ENCODE measurements around the gene RTF2.
A peak's percentile ranks its signal among the peaks of the same experiment; 100 is the strongest.

RTF2 gene, protein sequence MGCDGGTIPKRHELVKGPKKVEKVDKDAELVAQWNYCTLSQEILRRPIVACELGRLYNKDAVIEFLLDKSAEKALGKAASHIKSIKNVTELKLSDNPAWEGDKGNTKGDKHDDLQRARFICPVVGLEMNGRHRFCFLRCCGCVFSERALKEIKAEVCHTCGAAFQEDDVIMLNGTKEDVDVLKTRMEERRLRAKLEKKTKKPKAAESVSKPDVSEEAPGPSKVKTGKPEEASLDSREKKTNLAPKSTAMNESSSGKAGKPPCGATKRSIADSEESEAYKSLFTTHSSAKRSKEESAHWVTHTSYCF

DNA sequence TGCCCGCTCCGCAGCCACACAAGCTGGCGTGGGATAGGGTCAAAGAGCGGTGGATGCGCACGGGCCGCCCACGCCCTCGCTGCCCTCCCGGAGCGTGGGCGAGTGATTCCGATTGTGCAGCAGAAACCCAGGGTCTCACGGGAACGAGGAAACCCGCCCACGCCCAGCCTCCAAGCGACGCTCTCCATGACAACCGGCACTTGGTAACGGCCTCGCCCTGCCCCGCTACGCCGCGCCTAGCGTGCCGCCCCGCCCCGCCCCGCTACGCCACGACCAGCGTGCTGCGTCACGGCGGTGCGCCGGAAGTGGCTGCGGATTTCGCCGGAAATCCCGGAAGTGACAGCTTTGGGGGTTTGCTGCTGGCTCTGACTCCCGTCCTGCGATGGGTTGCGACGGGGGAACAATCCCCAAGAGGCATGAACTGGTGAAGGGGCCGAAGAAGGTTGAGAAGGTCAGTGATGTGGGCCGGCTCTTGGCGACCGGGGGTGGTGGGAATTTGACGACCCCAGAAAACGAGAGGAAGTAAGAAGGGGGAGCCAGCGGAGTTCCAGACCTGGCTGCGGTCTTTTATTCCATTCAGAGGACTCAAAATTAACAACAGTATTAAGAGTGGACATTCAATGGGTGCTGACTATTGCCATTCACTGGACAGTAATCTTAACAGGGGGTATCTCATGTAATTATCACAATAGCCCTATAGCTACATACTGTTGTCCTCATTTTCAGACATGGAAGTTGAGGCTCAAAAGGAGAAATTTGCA, at the start of gene RTF2:
TSS of gene RTF2 (plus strand) at position 312 of the 761 bp plus-strand sequence. CDS start at position 383, 71 bp downstream.
- DNase-seq, result peak; percentile 92

DNA sequence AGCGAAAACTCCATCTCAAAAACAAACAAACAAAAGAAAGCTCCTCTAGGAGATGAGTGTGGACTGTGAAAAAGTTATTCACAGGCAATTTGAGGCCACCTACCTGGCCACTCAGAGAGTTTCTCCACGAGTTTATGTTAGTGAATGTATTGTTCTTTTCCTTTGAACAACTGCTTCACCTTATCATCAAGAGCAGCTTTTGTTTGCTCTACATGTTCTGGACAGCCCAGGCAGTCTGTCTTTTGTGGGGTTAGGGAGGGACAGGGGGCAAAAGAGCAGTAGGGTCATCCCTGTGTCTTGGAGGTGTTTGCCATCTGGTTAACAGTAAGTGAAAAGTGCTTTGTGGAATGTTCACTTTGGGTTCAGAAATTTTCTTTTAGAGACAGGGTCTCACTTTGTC, 48.4 kb upstream of the RTF2 start:
- no peak for DNase-seq

DNA sequence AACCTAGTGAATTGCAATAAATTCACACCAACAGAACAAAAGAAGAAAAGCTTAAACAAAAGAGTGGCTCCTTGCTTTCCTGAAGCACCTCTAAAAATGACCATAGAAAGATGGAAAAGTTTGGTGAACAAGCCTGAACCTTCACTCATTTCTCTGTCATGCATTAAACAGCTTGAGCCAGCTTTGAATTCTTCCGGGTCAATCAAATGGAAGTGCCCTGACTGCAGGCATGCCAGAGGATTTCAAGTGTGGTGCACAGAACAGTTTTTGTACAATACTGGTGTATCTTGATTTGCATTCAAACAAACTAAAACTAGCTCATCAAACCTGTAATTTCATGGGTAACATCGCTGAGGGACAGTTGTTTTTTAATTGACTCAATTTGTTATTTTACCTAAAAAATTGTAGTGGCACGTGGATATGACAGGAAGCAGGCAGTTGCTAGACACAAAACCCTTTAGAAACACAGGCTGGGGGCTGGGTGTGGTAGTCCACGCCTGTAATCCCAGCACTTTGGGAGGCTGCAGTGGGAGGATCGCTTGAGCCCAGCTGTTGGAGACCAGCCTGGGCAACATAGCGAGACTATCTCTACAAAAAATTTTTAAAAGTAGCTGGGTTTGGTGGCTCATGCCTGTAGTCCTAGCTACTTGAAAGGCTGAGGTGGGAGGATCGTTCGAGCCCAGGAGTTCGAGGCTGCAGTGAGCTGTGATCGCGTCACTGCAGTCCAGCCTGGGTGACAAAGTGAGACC, 47.3 kb upstream of the RTF2 start:
- no peak for DNase-seq

DNA sequence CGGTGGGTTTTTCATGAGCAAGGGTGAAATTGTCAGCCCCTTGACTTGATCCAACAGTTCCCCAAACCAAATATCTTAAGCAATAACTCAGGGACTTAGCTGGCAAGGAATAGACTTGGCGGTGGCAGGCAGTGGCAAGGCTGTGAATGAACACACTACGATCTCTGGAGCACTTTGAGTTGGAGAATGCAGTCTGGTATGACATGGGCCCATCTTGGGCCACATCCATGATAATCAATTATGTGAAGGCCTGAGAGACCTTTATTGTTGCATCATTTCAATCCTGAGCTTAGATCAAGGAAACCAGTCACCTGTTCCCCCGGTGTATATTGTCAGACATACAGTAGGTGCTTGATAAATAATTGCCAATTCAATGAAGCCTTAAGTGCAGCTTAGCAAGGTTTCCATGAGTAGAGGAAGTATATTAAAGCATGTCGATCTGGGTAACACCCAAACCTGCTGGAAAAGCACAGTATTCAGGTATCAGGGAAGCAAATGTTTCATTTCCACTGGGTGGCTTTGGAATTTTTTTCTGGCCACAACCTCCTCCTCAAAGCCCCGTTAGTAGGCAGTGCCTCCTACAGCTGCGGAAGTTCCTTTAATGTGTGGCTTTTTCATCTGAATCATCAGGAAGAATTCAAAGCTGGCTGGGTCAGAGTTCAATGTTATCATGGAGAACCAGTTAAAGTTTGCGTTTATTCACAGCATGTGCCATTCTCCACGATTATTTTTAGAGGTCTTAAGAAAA, 46.2 kb upstream of the RTF2 start:
- no peak for DNase-seq

DNA sequence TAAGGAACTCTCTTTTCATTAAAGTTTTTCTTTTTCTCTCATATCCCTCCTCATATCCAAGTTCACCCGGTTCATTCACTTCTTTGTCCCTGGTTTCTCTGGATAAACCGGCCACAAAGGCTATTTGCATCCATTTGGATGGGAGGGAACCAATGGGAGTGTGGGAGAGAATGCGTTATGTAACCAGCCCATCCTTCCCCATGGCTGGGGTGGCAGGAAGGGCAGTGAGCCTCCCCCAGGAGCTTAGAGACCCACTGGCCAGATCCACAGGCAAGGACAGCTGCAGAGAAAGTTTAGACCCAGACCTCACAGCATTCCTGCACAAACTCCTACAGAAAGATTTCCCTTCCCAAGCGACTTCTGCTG, 45.6 kb upstream of the RTF2 start:
- no peak for DNase-seq

DNA sequence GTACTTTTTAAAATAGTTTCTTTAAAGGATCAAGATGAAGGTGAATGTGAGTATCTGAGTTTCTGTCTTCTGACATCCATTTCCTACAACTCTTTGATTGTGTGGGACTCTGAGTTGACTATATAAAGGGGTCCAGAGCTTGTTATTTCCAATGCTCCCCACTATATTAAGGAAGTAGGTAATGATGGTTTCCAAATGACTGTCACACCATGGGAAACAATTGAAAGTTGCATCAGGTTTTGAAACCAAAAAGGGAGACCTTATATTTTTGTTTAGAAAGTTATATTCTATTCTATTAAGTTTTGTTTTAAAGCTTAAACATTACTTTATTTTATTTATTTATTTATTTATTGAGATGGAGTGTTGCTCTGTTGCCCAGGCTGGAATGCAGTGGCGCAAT, 45.2 kb upstream of the RTF2 start:
- DNase-seq, result no peak

DNA sequence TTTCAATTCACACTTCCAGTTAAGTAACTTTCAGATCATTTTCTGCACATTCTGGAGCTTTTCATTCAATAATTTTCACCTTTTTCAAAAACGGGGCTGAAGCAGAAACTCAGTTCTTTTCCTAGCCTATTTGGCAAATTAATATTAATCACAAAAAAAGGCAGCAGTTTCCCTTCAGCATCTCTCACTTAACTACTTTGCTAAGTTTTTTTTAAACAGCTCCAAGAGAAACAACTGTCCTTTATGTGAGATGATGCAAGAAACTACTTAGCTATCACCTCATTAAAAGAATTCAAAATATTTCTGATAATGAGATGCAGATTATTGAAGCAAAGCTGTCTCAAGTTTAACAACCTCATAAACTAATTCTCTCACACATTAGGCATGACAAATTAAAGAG, 44.5 kb upstream of the RTF2 start:
- no peak for DNase-seq

DNA sequence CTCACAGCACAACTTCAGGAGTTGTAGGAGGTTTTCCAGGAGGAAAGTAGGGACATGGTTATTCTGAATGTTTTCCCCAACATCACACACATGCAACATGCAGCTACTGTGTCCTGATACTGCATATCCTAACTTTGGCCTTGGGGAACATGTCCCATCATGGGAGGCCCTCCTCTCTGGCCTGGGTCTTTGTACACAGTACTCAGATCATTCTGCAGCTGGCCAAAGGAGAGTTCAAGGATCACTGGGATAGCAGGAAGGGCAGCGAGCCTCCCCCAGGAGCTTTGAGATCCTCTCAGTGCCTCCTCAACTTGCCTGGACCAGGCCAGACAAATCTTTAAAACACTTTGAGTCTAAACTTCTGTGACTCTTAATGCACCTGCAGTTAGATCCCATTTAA, 43.5 kb upstream of the RTF2 start:
- no peak for DNase-seq

DNA sequence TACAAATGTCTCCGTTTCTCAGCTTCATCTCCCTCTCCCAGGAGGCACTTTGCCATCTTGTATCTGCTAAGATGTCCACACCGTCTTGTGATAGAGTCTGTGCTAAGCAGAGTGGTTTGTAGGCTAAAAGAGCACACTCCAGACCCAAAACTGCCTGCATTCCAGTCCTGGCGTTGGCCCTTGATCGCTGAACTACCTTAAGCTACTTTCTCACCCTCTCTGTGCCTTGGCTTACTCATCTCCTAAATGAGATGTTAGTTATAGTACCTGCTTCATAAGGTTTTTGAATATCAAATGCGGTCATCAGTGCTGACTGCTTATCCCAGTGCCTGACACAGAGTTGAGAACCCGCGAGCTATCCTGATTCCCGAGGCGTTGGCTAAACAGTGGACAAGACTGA, 42.4 kb upstream of the RTF2 start:
- no peak for DNase-seq

DNA sequence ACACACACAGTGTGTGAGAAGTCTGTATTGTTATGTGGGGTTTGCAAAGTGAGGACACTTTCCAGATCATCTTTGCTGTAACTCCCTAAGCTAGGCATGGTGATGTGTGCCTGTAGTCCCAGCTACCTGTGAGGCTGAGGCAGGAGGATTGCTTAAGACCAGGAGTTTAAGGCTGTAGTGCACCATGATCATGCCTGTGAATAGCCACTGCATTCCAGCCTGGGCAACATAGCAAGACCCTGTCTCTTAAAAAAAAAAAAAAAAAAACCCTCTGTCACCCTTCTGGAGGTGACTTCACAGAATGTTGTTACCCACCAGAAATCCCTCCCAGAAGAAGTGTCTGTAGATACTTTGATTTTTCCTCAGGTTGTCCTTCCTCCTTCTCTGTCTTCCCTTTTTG, 41.5 kb upstream of the RTF2 start:
- no peak for DNase-seq

DNA sequence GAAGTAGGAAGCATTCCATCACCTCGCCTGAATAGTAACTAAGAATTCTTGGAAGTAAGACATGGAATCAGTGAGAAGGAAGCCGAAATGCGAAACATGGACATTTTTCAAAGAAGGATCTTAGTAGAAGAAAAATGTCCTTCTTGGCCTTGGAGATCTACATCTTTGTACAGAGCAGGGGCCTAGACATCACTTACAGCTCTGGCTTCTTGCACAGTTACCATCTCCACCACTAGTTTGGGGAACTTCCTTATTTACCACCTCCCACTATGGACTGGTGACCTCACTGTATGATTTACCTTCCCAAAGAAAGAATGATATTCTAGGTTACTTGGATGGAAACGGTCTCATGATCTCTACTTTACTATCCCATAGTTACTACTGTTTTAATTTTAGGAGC, 40.6 kb upstream of the RTF2 start:
- DNase-seq, result no peak

DNA sequence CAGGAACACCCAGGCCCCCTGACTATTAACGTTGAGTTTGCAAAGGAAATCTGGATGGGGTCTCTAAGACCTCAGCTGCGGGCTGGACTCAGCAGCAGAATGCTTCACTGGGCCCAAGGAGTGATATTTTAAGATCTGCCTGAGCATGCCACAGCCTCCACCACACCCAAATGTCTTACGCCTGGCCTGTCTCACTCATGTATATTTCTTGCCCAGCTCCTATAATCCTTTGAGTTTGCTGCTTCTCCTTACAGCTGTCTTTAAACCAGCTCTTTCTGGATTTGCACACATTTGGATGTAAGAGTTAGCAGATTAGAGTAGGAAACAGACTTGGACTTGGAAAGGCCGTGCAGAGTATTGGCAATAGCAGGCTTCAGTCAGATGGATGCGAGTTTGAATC, 40.0 kb upstream of the RTF2 start:
- DNase-seq, result no peak

DNA sequence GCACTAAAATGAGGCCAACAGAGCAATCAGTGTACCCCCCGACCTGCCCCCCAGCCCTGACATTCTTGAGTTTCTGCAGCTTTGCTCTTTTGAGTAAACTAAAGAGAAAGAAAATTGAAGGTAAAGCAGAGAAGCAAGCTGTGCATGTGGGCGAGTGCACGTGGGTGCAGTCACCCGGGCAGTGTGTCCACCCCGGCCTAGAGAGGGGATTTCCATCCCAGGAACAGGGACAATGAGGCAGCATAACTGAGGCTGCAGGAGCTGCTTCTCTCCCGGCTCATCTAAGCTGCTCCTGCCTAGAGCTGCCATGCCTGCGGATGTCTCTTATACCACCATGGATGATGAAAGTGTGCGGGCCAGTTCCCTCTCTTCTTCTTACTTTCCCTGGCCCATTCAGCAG, 39.5 kb upstream of the RTF2 start:
- DNase-seq, result no peak

DNA sequence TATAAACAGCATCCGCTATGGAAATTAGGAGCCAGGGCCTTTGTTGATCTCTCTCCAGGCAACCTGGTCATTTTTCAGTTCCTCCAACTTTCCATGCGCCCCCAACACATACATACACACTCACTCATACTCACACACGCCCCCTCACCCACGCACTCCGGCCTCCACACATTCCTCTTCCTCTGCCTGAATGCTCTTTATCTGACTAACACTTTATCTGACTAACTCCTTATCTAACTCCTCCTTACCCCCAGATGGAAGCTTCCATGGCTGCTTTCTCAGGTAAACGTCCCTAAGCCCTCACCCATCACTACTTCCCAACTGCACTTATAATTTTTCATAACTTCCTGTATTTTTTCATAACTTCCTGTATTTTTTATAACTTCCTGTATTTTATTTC, 38.9 kb upstream of the RTF2 start:
- no peak for DNase-seq

DNA sequence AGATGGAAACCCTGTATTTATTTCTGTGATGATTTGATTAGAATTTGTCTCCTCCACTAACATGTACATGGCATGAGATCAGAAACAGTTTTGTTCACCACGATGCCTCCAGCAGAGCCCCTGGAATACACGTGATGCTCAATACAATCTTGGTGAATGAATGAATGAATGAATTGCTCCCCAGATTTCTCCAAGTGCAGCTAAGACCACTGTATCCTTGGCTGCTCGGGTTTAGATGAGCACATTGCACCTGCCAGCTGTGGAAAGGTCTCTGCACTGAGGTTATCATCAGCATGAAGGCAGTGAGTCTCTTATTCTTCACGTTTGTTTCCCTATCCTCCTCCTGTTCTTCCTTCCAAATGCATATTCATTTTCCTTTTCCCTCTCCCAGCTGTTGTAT, 38.5 kb upstream of the RTF2 start:
- no peak for DNase-seq

DNA sequence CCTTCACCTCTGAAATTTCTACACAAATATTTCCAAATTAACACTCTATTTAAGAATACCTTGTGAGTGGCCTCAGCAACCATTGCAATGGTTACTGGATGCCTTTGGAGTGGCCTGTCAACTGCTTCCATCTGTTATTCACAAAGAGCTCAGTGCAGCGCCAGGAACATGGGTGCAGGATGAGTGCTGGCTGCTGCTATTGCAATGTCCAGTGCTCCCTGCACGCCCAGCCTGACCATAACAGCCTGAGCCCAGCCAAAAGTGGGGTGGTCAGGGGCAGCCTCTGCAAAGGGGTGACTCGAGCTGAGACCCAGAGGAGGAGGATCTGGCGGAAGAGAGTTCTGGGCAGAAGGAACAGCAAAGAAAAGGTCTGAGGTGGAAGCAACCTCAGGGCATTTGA, 38.0 kb upstream of the RTF2 start:
- DNase-seq, result no peak

DNA sequence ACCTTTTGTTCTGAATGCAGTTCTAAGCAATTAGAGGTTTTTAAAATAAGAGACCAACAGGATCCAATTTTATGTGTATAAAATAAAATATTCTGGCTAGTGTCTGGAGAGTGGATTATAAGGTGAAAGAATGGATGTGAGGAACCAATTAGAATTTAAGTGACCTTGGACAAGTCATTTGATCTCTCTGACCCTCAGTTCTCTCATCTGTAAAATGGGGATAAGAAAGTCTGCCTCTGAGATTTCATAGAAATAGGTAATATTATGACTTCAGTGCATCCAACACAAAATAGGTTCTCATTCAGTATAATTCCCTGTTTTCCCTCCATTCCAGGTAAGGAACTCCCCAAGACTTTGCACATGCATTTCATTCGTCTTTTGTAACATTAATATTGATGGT, 37.5 kb upstream of the RTF2 start:
- DNase-seq, result no peak

DNA sequence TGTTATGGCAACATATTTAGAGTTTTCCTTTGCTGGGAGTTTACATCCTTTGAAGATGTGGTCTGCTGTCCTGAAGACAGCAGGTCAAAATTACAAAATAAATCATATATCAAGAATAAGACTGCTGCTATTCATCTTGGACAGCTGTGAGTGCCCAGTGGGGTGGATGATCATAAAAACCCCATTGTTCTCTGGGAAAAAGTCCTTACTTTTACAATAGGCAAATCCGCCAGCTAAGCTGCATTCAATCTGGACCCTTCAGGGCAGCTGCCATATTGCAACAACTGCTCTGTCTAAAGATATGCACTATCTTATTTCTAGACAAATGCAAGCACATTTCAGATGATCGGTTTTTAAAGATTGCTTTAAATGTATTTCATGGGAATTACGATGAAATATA, 37.0 kb upstream of the RTF2 start:
- peak; percentile 4 for DNase-seq

DNA sequence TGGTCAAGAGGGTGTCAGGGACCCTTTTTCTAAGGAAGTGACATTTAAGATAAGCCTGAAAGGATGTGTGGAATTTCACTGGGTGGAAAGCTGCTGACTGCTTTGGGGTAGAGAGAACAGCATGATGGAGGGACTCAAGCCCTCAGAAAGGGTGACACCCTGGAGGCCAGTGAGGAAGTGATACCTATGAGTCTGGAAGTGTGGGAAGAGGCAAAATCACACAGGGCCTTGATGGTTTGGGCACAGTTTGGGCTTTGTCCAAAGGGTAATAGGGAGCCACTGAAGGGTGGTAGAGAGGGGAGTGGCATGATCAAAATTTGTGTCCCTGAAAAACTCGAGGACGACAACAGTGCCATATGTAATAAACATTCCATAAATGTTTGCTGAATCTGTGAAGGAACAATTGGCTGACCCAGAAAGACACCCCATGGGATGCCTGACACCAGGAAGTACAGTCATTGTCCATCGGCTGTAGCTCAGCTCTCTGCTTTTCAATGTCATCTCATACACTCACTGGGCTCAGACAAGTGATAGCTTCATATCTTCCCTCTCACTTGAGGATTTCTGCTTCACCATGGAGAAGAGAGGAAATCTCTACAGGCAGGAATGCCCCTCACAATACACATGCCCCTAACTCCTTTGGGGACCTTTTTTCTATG, 35.1 kb upstream of the RTF2 start:
- no peak for DNase-seq

DNA sequence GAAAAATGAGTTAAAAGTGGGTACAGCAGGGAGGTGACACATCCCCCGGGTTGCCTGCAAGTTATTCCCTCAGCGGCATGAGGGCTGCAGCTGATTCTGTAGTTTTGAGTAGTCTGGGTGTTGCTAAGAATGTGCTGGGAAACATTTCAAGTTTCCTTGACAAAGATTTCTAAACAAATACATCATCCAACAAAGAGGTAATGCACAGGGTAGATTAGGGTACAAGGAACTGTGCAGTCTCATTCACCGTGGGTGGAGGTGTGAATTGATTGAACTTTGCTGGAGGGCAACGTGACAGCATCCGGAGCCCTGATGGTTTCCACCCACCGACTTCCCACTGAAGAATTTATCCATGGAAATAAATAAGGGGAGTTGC, 34.6 kb upstream of the RTF2 start:
- DNase-seq, result no peak

DNA sequence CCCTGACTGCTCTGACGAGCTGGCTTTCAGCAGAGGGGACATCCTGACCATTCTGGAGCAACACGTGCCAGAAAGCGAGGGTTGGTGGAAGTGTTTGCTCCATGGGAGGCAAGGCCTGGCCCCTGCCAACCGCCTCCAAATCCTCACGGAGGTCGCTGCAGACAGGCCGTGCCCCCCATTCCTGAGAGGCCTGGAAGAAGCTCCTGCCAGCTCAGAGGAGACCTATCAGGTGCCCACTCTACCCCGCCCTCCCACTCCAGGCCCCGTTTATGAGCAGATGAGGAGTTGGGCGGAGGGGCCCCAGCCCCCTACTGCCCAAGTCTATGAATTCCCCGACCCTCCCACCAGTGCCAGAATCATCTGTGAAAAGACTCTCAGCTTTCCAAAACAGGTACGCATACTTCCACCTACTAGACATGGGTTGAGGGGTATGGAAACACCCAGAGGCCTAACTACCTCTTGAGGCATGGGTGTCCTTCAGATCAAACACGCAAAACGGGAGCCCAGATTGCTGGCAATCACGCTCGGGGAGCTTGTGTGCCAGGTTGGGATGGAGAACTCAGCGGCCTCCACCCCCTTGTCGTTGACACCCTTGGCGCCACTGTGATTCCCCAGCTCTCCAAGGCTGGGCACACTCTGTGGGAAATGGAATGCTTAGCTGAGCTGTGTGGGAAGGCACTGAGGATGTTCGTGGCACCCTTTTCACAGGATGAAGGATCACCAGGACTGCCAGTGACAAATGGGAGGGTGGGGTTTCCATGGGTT, 31.0 kb upstream of the RTF2 start:
- no peak for DNase-seq

DNA sequence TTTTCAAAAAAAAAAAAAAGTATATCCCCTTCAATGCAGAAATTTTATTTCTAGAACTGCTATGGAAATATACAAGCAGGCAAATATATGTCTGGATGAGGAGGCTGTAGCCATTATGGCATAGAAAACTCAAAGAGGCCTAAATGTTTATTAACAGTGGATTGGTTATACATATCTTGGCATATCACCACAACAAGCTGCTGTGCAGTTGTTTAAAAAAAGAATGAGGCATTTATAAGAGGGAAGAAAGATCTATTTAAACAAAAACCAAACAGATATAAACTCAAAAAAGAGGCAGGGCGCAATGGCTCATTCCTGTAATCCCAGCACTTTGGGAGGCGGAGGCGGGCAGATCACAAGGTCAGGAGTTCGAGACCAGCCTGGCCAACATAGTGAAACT, 30.1 kb upstream of the RTF2 start:
- no peak for DNase-seq

Measured in NCI-H69 (cell line).